GM21447 (cell line): ENCODE results near the gene CRYBG1.
"Not testable (repeated sequence)": the region's sequence is repeated elsewhere in the genome, so short reads cannot be mapped to it uniquely, and the experiment has no call there.

Experiments
- ATAC-seq: cut with Tn5 transposase; IDR thresholded peaks from one replicate; pipeline ENCODE4 v1.9.1; 2021; ENCODE audit not compliant: unreplicated experiment

The CRYBG1 gene

DNA sequence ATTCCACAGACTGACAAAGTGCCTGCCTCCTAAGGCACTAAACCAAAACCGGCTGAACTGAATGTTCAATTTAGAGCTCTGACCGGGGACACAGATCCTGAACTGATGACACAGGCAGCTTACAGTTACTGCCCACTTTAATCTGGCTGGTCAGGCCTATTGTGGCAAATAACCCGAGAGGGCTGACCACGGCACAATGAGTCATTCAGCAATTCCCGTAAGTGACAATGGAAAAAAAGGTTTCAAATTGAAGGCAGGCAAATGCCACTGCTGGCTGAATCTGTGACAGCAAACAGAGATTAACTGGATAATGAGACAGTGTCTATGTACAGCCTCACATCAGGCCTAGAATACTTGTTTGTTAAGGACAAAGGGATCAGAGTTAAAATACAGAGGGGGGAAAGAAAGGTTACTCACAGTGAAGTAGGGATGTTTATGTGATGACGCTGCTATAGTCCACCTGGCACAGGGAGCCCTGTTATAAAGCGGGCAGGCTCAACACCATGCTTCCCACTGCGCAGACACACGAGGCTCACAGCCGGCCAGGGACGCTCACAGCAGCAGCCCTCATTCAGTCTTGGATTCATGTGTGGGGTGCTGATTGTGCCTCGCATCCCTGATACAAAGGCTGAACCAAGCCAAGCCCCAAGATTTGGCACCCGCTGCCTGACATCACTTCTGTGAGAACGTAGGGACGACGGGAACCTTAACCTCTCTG, 214.4 kb downstream of the CRYBG1 start:
- no peak for ATAC-seq

DNA sequence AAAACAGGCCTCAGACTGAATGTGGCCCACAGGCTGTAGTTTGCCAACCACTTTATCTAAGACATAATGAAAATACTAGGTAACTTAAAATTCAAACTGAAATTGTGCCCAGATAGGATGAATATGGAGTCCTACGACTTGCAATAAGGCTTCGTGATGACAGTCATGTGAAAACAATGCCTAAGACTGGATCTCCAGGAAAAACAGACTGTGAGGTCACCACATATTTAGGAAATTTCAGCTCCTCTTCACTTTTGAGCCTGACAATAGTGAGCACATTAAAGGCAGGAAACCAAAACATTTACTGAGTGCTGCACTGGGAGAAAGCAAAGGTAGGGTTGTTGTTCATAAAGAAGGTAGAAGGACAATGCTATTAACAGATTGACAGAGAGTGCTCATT, 218.8 kb downstream of the CRYBG1 start:
- no peak for ATAC-seq

DNA sequence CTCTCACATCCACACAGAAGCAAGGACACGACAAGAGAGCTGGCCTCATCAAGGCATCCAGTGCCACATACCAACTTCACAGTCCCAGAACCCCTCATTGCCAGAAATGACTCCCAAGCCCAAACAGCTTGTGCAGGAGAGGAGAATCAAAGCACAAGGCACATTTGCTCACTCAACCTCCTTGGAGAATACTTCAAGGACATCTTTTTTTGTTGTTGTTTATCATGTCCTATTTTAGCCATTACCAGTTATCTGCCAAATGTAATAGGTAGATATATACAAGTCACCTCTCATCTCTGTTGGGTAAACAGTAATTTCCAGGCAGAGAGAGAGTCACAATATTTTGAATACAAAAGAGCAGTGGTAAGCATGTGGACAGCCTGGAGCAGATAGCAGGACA, 221.0 kb downstream of the CRYBG1 start:
- no peak for ATAC-seq

DNA sequence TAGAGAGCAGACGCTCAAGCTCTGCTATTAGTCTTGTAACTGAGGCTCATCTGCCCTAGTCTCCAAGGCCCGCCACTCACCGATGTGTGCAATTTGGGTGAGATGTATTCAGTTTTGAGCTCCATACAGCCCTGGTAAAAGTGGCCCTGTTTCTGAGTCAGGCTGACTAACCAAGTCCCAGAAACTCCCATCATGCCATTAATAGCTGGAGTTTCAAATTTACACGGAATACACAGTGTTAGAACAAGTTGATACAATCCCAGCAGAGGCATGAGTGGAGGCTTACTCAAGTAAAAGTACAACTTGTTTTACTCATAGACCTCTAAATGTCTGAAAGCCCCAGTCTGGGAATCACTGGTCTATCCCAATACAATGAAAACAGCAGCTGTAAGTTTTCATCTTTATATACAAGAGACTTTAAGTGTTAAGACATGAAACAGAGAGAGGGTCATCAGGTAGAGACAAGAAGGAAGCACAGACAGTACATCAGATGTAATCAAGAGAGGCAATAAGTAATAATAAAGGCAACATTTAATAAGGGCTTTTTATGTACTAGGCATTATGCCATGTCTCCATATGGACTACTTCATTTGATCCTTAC, 226.4 kb downstream of the CRYBG1 start:
- no peak for ATAC-seq

DNA sequence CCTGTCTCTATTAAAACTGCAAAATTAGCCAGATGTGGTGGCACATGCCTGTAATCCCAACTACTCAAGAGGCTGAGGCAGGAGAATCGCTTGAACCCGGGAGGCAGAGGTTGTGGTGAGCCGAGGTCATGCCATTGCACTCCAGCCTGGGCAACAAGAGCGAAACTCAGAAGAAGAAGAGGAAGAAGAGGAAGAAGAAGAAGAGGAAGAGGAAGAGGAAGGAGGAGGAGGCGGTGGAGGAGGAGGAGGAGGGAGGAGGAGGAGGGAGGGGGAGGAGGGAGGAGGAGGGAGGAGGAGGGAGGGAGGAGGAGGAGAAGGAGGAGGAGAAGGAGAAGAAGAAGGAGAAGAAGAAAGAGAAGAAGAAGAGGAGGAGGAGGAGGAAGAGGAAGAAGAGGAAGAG, 228.4 kb downstream of the CRYBG1 start:
- not testable (repeated sequence) for ATAC-seq

DNA sequence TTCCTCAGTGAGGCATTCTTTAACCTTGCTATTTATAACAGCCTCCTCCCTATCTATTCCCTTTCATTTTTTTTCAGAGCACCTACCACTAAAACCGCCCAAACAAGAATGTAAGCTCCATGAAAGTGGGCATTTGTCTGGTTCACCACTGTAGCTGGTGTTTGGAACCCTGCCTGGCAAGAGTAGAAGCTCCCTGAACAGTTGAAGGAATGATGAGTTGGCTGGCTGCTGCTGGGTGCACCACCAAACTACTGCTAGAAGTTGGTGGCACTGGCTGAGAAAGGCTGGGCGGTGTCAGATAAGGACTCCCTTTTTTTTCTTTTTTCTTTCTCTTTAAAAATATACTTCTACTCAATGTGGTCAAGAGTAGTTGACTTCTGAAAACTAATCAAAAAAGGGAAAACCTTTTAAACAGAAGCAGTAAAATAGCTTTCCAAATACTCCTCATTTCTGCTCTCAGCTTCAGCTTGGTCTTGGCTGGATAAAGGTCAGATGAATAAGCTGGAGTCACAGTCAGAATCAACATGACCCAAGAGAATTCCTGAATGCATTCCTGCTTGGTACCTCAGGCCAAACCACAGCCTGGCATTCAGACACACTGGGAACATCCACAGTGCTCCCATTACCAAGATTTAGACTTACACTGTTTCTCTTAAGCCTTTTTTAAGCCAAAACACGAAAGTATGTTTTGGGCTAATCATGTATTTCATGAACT, 230.8 kb downstream of the CRYBG1 start:
- no peak for ATAC-seq

DNA sequence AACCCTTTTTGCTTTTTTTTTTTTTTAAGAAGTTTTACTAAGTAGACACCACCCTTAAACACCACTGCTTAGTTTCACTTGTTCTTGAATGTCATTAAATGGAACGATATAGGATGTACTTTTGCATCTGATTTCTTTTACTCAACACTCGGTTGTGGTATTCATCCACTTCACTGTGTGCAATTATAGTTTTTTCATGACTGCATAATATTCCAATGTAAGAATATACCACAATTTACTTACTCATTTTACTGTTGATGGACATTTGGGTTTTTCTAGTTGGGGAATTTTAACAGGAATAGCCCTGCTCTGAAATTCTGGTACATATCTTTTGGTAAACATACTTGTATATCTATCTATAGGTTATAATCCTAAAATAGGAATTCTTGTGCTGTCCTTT, 238.9 kb downstream of the CRYBG1 start:
- no peak for ATAC-seq

DNA sequence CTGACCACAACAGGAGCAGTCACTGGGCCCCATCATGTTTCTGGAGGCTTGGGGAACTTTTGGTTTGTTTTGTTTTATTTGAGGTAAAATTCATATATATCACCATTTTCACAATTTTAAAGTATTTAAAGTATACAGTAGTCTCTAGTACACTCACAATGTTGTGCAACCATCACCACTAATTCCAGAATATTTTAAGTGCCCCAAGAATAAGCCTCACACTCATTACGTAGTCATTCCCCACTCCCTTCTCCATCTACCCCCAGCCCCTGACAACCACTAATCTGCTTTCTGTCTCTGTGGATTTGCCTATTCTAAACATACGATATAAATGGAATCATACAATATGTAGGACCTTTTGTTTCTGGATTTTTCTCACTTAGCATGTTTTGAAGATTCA, 239.8 kb downstream of the CRYBG1 start:
- ATAC-seq = no peak

DNA sequence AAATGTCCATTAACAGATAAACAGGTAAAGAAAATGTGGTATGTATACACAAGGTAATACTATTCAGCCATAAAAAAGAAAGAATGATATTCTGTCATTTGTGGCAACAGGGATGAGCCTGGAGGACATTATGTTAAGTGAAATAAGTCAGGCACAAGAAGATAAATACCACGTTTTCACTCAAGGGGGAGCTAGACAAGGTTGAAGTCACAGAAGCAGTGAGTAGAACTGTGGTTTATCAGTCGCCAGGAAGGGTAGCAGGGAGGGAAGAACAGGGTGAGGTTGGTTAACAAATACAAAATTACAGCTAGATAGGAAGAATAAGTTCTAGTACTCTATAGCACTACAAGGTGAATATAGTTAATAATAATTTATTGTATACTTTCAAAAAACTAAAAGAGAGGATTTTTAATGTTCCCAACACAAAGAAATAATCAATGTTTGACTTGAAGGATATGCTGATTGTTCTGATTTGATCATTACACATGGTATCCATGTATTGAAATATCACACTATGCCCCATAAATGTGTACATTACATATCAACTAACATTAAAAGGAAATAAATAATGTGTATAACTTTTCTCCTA, 247.7 kb downstream of the CRYBG1 start:
- ATAC-seq = peak; percentile 88

DNA sequence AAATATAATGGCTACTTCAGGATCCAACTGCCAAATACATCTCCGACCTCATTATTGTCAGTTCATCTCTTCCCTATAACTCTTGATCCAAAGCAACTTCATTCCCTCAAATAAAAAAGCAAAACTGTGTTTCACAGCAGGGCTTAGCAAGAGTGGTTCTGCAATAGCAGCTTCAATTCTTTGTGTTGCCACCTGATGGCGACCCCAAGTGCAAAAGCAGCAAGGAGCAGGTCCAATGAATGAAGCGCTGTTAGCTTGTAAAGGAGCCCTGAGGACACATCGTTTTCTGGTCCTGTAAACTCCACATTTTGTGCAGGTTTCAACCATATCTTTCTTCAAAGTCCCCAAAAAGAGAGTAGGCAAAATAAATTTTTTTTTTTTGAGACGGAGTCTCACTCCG, 249.2 kb downstream of the CRYBG1 start:
- ATAC-seq = no peak

DNA sequence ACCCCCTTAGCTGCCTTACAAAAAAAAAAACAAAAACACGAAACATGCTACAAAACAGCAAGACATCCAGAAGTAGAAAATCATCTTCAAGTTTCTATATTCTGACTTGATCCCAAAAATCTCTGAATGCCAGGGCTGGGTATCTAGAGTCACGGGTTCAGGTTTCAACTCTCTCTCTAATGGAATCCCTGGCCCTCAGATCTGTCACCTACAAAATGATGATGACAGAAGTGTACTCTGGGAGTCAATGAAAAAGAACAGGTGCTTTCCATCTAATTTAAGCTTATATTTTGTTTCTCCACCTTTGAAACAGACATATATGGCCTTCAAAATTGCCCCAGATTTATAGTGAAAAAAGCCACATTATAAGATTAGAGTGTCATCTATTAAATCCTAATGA, 250.5 kb downstream of the CRYBG1 start:
- ATAC-seq = no peak

DNA sequence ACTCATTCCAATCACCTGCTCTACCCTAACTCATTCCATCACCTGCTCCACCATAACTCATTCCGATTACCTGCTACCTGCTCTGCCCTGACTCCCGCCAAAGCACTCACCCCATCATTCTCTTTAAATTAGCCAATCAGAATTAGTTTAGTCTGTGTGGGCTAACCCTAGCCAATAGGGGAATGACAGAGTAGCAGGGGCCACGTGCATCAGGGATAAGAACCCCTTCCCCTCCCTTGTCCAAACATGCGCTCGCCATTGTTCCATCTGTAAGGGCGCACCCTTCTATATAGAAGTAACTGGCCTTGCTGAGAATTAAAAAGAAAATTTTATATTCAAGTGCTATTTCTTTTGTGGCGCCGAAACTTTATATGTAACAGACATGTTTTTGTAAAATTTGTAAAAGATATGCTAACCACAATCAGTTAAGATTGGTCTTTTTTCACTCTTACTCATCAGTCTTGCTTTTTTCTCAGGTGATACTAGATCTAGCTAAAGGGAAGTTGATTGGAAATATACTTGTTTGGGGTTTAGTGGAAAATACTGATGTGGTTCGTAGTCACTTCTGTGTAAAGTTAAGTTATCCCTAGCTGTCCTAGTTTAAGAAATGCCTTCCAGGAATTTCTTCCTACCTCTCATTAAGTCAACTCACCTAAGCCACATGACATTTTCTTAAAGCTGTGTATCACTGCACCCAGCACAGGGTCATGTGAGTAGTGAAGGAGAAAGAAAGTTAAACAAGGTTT, 252.3 kb downstream of the CRYBG1 start:
- no peak for ATAC-seq

DNA sequence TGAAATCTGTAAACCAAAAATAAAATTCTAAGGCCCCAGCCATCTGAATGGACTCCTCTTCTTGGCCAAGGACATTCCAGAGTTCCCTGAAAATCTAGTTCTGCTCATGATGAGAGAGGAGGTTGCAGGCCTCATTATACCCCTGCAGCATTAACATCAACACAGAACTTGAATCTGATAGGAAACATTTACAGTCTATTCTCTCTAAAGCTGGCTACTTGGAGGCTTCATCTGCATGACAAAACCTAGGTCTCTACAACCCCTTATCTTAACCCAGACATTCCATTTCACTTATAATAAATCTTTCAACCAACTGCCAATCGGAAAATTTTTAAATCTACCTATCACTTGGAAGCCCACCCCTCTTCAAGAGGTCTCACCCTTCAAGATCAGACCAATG, 253.1 kb downstream of the CRYBG1 start:
- no peak for ATAC-seq

DNA sequence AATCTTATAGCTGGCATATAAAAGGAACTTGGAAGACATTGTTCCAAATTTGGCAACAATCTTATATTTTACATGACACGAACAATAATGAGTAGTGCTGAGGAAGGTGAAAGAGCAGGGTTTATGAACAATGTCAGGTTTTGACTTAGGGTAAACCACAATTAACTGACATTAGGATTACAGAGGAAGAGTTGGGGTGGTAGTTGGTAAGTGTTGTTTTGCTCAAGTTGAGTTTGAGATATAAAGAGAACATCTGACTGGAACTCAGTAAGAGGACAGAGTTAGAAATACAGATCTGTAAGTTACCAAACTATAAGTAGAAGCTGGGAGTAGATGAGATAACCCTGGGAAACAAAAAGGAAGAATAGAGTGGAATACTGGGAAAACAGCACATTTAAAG, 253.6 kb downstream of the CRYBG1 start:
- no peak for ATAC-seq

DNA sequence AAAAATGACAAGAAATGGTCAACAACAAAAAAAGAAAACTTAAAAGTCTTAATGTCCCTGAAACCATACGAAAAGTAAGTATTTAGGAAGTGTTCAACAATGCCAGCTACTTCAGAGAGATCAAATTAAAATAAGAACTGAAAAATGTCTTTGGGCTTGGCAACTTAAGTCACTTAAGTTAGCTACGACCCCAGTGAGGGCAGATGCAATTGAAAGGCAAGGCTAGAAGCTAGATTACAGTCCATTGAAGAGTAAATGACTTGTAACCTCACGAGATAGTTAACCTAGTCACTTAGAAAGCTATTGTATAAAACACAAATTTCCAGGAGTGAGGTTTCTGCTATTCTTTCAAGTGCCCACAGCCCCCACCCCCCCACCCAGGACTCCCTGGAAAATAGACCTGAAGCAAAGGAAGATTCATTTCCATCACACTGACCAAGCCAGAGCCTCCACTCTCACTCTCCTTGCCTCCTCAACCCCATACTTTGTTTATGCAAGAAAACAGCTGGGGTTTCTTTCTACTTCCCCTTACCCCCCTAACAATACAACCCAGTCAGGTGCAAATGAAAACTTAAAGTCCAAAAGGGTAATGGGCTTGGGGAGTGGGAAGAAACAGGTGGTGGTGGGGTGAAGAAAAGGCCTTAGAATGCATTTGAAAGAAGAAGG, 254.2 kb downstream of the CRYBG1 start:
- ATAC-seq = no peak

DNA sequence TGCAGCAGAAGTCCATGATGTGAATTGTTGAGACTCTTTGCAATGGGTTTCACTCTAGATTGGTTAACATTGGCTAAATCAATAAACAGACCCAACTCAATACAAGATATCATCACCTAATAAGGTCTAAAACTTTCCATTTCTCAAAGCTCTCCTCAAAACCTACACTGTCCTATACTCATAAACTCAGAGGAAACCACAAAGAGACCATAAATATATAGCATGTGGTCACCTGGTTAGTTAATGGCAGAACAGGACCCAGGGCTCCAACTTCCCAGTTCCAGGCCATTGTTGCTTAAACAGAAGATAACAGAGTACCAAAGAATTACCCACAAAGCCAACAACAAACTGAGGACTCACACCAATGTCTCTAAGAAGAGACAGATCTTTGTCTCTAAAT, 256.8 kb downstream of the CRYBG1 start:
- peak; percentile 87 for ATAC-seq

DNA sequence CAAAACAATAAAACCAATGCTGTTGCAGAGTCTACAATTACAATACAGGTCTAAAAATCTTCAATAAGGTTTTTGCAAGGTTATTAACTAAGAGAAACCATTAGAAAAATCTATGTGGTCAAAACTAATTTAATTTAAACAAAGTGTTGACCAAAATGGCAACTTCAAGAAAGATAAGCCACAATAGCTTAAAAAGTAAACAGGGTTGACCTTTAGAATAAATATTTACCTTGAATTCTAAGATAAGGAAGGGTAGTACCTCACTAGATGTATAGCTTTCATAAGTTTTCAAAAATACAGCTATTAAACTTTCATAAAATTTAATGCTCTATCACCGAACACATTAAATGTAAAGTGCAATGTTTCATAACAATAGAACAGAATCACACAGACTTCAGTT, 257.3 kb downstream of the CRYBG1 start:
- no peak for ATAC-seq

DNA sequence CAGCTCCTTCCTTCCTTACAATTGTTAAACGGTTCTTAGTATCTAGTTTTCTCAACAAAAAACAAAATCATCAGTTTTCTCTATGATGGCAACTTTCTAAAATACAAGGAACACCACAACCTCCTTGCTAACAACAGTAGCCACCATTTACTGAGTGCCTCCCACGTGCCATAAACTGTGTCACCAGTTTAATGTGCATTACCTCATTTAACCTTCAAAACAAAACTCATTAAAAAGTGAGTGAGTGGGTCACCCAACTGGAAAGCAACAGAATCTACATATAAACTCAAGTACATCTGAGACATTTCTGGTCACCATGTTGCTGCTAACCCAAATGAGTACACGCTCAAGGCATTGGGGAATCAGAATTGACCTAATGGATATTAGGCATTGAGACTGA, 257.8 kb downstream of the CRYBG1 start:
- ATAC-seq = no peak

DNA sequence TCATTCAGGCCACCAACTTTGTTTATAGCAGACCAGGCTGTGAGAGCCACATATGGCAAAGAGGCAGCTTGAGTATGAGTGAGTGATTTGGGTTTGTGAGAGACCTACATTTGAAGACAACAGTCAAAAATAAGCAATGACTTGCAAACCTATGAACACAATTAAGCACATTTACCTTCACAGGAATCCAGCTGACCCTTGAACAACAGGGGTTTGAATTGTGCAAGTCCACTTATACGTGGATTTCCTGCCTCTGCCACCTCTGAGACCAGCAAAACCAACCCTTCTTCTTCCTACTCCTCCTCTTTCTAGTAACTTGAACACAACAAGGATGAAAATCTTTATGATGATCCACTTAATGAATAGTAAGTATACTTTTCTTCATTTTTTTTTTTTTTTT, 258.7 kb downstream of the CRYBG1 start:
- no peak for ATAC-seq

DNA sequence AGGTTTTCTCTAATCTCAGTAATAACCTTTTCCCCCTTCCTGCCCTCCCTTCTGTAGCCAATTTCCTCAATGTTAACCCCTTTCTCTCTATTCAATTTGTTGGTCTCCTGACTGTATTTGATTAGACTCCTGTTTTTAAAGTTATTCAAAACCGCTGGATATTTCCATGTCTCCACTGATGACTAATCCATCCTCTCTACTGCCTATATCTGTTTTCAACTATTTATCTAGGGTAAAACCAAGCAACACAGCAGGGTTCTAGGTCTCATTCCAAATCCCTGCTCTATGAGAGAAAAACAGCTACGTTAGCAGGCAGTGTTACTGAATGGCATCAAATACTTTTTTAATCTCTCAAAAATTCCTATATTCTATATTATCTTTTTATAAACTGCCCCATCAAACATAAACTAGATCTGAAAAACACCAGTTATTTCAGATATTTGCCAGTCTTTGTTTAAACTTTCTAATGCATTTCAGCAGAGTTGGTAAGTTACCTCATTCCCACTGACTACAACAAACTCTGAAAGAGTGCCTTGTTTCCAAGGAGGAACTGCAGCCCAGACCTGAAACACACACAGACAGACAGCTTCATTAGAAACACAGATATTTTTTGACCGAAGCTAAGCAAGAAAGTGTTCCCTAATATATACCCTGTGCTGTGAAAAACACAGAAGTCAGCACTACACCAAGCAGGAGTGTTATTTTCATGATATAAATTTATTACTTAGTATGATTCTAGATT, 260.6 kb downstream of the CRYBG1 start:
- ATAC-seq = no peak
